ENCODE measurements around the gene CHST9. TPM values are rescaled to one million over a fixed set of nuclear protein-coding genes. Genes with fewer than 3 reads are reported as not detected.

Gene CHST9
- total and polyA plus RNA-seq, 8 donors: 3.9 to 17.2 (median 7.8) TPM

GRCh38 chr18:27042177-27042576 is 142.9 kb downstream of the CHST9 start:
- DNase-seq: no peak
- intact Hi-C loops (cut with DNase I): no loop called here
- peak in 1 of 4 donors; percentile 12 for ATAC-seq
- H3K36me3 ChIP-seq: no peaks in the 10 kb centered on the region
- no peaks in the 10 kb centered on the region for H3K4me1 ChIP-seq
- no peak overlapping the region for H3K27ac ChIP-seq
- H3K9me3 ChIP-seq: no peaks in the 10 kb centered on the region
- no peak for FAIRE-seq
- no peak for TF ChIP-seq CTCF (IDR thresholded peaks at IDR 0.05)
- no peaks in the 10 kb centered on the region for H3K27me3 ChIP-seq
- H3K4me3 ChIP-seq: no peak overlapping the region

- H3K36me3 ChIP-seq: no peaks in the 10 kb centered on the region
- no peaks in the 10 kb centered on the region for H3K9me3 ChIP-seq
- intact Hi-C loops (cut with DNase I): no loop called here
- no peak for TF ChIP-seq CTCF (IDR thresholded peaks at IDR 0.05)
- FAIRE-seq (no peak), ATAC-seq (no peak), DNase-seq (no peak)
- no peaks in the 10 kb centered on the region for H3K4me1 ChIP-seq
- 59 to 73% methylated on average over 2 of the region's 2 CpGs for WGBS, 2 donors
- no peaks in the 10 kb centered on the region for H3K27me3 ChIP-seq
- no peak overlapping the region for H3K4me3 ChIP-seq
- H3K27ac ChIP-seq: no peak overlapping the region
These were observed 144.3 kb downstream of the CHST9 start for GRCh38 chr18:27040796-27041195.

GRCh38 chr18:27033722-27034121 is 151.4 kb downstream of the CHST9 start:
- DNase-seq (no peak), ATAC-seq (no peak), FAIRE-seq (no peak)
- intact Hi-C loops (cut with DNase I): no loop called here
- no peak for TF ChIP-seq CTCF (IDR thresholded peaks at IDR 0.05)
- no peaks in the 10 kb centered on the region for H3K9me3 ChIP-seq
- 72 to 83% methylated on average over 5 of the region's 5 CpGs for WGBS, 2 donors
- H3K36me3 ChIP-seq: no peaks in the 10 kb centered on the region
- H3K4me3 ChIP-seq: no peak overlapping the region
- no peaks in the 10 kb centered on the region for H3K4me1 ChIP-seq
- no peaks in the 10 kb centered on the region for H3K27me3 ChIP-seq
- H3K27ac ChIP-seq: no peak overlapping the region

- H3K27me3 ChIP-seq: no peaks in the 10 kb centered on the region
- no peak overlapping the region for H3K4me3 ChIP-seq
- no peaks in the 10 kb centered on the region for H3K9me3 ChIP-seq
- no peaks in the 10 kb centered on the region for H3K36me3 ChIP-seq
- DNase-seq (no peak), ATAC-seq (no peak), FAIRE-seq (no peak)
- no peaks in the 10 kb centered on the region for H3K4me1 ChIP-seq
- TF ChIP-seq CTCF (IDR thresholded peaks at IDR 0.05): no peak
- intact Hi-C loops (cut with DNase I): no loop called here
- no peak overlapping the region for H3K27ac ChIP-seq
- 73 to 75% methylated on average over 9 of the region's 9 CpGs for WGBS, 2 donors
These were observed 154.7 kb downstream of the CHST9 start for GRCh38 chr18:27030421-27030820.

GRCh38 chr18:27022477-27022876 is 162.6 kb downstream of the CHST9 start:
- no peak for FAIRE-seq
- Histone ChIP-seq H3K27me3 (no peaks in the 10 kb centered on the region), H3K4me3 (no peak overlapping the region), H3K27ac (no peak overlapping the region), H3K4me1 (no peaks in the 10 kb centered on the region), H3K36me3 (no peaks in the 10 kb centered on the region), H3K9me3 (no peaks in the 10 kb centered on the region)
- ATAC-seq: no peak
- WGBS, 2 donors: 43 to 44% methylated on average over 3 of the region's 3 CpGs
- no peak for DNase-seq
- no peak for TF ChIP-seq CTCF (IDR thresholded peaks at IDR 0.05)
- intact Hi-C loops (cut with DNase I): loop anchor here in 1 of 3 donors (10.0 kb wide), 1 partner anchor 252 kb away; no protein-coding TSS in a partner anchor

Measured in pancreas (tissue), 10 donors.